K562 (cell line): ENCODE measurements around the gene DLG3. TPM values are rescaled to one million over a fixed set of nuclear protein-coding genes. Genes with fewer than 3 reads are reported as not detected.

Experiments used
- CREB1 ChIP-seq, 2 experiments: sonication (generic) in 1 of 2; formaldehyde crosslinking in 1 of 2; IDR thresholded peaks; 2 replicates each; pipeline versions ENCODE4 v1.6.1 to v1.8.0; 2012 to 2022; ENCODE audit warnings: inconsistent platforms in 1 of 2, mild to moderate bottlenecking in 1 of 2, missing genetic modification reagents in 1 of 2, moderate library complexity in 1 of 2
- HSF4 ChIP-seq: fragments of 250-450 bp; sonication (Bioruptor Pico); IDR thresholded peaks from 2 replicates; pipeline ENCODE4 v2.1.2; 2022; ENCODE audit warnings: mild to moderate bottlenecking, moderate library complexity, borderline replicate concordance
- KAT8 ChIP-seq: fragments of 450-650 bp; IDR thresholded peaks from 2 replicates; pipeline ENCODE4 v1.6.1; 2016; ENCODE audit warnings: low read depth, mild to moderate bottlenecking
- SMC3 ChIP-seq: conservative IDR thresholded peaks from 2 replicates; pipeline ENCODE4 v1.6.1; 2011; ENCODE audit warnings: low read depth, low read length, improper control_type of control experiment; ENCODE audit not compliant: insufficient read depth
- ZBTB7A ChIP-seq: IDR thresholded peaks from 2 replicates; pipeline ENCODE4 v1.6.1; 2011; ENCODE audit warnings: low read depth, mild to moderate bottlenecking, low read length, moderate library complexity, borderline replicate concordance; ENCODE audit not compliant: control insufficient read depth
- ZNF239 ChIP-seq: fragments of 250-450 bp; sonication (Bioruptor Pico); IDR thresholded peaks from 2 replicates; pipeline ENCODE4 v1.4.0; 2020; ENCODE audit warnings: mild to moderate bottlenecking
- polyA plus RNA-seq, 8 experiments: library from polyadenylated mRNA; depleted of rRNA in 4 of 8; stranded (reverse) in 5 of 8; unstranded in 3 of 8; fragments of >200 nt; fragmentation: Nextera tagmentation in 2 of 8; fragmentation: Illumina TruSeq in 1 of 8; extraction: Ambion mirVana in 2 of 8; extraction: Trizol in 1 of 8; gene quantifications; 2 replicates each; pipeline versions ENCODE4 v1.2.1 to v1.2.3, GENCODE V29; 2011 to 2014; ENCODE audit warnings: inconsistent platforms in 1 of 8, missing spikeins in 1 of 8
- total RNA-seq, 7 experiments: library from RNA; depleted of rRNA in 6 of 7; stranded (reverse); fragments of >200 nt in 6 of 7; fragmentation: Illumina TruSeq in 2 of 7; extraction: Trizol in 2 of 7; gene quantifications; 2 replicates each; pipeline versions ENCODE4 v1.2.1 to v1.2.3, GENCODE V29; 2011 to 2021; ENCODE audit warnings: low replicate concordance in 1 of 7
- TF ChIP-seq, protein P1 (sequence below): fragments of 250-450 bp; sonication (Bioruptor Pico); IDR thresholded peaks from 2 replicates; pipeline ENCODE4 v1.4.0; 2020; ENCODE audit warnings: mild to moderate bottlenecking, moderate library complexity
- TF ChIP-seq, protein P2 (sequence below): sonication (generic); formaldehyde crosslinking; IDR thresholded peaks from 2 replicates; pipeline ENCODE4 v1.8.0; 2022; ENCODE audit warnings: missing genetic modification reagents, mild to moderate bottlenecking, moderate library complexity, borderline replicate concordance
- TF ChIP-seq, protein P3 (sequence below), 3 experiments: fragments of 200-800 bp in 1 of 3; sonication (Bioruptor generic) in 1 of 3; sonication (generic) in 1 of 3; formaldehyde crosslinking in 1 of 3; IDR thresholded peaks; 2 replicates each; pipeline versions ENCODE4 v1.6.1 to v1.8.0; 2016 to 2022; ENCODE audit warnings: mild to moderate bottlenecking in 2 of 3, missing compliant biosample characterization in 2 of 3, missing genetic modification characterization in 2 of 3, missing genetic modification reagents in 1 of 3
- TF ChIP-seq, protein P4 (sequence below), 2 experiments: fragments of 450-650 bp; formaldehyde crosslinking in 1 of 2; IDR thresholded peaks; 2 replicates each; pipeline versions ENCODE4 v1.4.0 to v1.6.1; 2014 to 2020; ENCODE audit warnings: mild to moderate bottlenecking in 2 of 2, borderline replicate concordance in 1 of 2, low read depth in 1 of 2

DLG3 gene
- total and polyA plus RNA-seq, 9 of the 15 experiments (the other 6 are each of a cell fraction or from before 2014, with no cell fraction given): 3.1 to 15.7 (median 8.8) TPM

DNA sequence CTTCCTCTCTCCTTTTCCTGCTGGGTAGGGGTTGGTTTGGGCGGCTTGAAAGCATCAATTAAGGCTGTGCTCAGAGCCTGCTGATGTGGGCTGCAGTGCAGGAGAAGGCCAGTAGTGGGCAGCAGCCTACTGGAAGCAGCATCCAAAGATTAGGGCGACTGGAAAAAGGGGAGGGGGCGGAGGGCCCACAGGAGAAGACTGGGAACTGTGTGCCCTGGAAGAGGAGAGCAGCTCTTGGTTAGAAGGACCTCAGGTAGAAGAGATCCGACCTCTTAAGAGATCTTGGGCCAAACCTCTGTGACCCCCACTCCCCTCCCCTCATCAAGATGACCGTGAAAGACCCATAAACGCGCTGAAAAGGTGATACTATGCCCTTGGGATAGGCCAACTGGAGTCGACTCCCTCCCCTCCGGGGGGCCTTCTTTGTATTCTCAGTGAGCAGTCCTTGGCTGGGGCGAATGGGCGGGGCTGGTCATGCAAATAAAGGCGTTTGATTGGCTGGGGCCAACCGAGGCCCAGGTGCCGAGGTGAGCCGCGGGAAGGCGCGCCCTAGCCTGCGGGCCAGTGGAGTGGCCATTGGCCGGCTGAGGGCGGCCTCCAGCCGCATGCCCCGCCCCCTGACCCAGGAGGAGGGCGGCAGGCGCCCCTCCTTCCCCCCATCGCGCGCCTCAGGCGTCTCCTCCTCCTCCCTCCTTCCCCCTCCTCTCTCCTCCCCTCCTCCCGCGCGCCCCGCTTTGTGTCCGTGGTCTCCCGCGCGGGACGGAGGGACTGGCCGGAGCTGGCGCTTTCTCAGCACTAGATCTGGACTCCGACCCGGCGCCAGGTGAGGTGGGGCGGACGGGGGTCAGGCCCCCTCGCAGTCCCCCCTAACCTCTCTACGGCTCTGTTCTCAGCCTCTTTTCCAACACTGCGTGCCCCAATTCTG lies 10.1 kb downstream of the DLG3 start (continued):
- TF ChIP-seq, protein P1, sequence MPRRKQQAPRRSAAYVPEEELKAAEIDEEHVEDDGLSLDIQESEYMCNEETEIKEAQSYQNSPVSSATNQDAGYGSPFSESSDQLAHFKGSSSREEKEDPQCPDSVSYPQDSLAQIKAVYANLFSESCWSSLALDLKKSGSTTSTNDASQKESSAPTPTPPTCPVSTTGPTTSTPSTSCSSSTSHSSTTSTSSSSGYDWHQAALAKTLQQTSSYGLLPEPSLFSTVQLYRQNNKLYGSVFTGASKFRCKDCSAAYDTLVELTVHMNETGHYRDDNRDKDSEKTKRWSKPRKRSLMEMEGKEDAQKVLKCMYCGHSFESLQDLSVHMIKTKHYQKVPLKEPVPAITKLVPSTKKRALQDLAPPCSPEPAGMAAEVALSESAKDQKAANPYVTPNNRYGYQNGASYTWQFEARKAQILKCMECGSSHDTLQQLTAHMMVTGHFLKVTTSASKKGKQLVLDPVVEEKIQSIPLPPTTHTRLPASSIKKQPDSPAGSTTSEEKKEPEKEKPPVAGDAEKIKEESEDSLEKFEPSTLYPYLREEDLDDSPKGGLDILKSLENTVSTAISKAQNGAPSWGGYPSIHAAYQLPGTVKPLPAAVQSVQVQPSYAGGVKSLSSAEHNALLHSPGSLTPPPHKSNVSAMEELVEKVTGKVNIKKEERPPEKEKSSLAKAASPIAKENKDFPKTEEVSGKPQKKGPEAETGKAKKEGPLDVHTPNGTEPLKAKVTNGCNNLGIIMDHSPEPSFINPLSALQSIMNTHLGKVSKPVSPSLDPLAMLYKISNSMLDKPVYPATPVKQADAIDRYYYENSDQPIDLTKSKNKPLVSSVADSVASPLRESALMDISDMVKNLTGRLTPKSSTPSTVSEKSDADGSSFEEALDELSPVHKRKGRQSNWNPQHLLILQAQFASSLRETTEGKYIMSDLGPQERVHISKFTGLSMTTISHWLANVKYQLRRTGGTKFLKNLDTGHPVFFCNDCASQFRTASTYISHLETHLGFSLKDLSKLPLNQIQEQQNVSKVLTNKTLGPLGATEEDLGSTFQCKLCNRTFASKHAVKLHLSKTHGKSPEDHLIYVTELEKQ: no peak
- TF ChIP-seq CREB1 (IDR thresholded peaks at IDR 0.05) (no peak), CREB1 (CRISPR knock-in tag; IDR thresholded peaks at IDR 0.05) (no peak), KAT8 (no peak), HSF4 (no peak), SMC3 (0 out of 2 replicates have a peak, but pooled peaks have one; percentile 41), ZNF239 (CRISPR knock-in tag) (peak; percentile 81), ZBTB7A (peak; percentile 84)
- TF ChIP-seq, protein P2, sequence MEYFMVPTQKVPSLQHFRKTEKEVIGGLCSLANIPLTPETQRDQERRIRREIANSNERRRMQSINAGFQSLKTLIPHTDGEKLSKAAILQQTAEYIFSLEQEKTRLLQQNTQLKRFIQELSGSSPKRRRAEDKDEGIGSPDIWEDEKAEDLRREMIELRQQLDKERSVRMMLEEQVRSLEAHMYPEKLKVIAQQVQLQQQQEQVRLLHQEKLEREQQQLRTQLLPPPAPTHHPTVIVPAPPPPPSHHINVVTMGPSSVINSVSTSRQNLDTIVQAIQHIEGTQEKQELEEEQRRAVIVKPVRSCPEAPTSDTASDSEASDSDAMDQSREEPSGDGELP (CRISPR knock-in tag): 0 out of 2 replicates have a peak, but pooled peaks have one; percentile 15
- TF ChIP-seq, protein P3, sequence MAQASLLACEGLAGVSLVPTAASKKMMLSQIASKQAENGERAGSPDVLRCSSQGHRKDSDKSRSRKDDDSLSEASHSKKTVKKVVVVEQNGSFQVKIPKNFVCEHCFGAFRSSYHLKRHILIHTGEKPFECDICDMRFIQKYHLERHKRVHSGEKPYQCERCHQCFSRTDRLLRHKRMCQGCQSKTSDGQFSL (CRISPR knock-in tag; IDR thresholded peaks at IDR 0.05): no peak
- TF ChIP-seq, protein P3 (tag; IDR thresholded peaks at IDR 0.05): no peak
- TF ChIP-seq, protein P4, sequence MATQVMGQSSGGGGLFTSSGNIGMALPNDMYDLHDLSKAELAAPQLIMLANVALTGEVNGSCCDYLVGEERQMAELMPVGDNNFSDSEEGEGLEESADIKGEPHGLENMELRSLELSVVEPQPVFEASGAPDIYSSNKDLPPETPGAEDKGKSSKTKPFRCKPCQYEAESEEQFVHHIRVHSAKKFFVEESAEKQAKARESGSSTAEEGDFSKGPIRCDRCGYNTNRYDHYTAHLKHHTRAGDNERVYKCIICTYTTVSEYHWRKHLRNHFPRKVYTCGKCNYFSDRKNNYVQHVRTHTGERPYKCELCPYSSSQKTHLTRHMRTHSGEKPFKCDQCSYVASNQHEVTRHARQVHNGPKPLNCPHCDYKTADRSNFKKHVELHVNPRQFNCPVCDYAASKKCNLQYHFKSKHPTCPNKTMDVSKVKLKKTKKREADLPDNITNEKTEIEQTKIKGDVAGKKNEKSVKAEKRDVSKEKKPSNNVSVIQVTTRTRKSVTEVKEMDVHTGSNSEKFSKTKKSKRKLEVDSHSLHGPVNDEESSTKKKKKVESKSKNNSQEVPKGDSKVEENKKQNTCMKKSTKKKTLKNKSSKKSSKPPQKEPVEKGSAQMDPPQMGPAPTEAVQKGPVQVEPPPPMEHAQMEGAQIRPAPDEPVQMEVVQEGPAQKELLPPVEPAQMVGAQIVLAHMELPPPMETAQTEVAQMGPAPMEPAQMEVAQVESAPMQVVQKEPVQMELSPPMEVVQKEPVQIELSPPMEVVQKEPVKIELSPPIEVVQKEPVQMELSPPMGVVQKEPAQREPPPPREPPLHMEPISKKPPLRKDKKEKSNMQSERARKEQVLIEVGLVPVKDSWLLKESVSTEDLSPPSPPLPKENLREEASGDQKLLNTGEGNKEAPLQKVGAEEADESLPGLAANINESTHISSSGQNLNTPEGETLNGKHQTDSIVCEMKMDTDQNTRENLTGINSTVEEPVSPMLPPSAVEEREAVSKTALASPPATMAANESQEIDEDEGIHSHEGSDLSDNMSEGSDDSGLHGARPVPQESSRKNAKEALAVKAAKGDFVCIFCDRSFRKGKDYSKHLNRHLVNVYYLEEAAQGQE (IDR thresholded peaks at IDR 0.05; ENCODE audit: borderline replicate concordance): peak; percentile 50; the same call in 1 of the 2 replicates
- TF ChIP-seq, protein P4 (CRISPR knock-in tag; IDR thresholded peaks at IDR 0.05; ENCODE audit: low read depth): no peak
